NCI-H1930 (cell line): ENCODE results near the gene GAS2L3.

Experiments
- DNase-seq, 2 experiments: peaks; one replicate each; lab custom pipeline; 2025; lab: John Stamatoyannopoulos, UW

GAS2L3 gene

DNA sequence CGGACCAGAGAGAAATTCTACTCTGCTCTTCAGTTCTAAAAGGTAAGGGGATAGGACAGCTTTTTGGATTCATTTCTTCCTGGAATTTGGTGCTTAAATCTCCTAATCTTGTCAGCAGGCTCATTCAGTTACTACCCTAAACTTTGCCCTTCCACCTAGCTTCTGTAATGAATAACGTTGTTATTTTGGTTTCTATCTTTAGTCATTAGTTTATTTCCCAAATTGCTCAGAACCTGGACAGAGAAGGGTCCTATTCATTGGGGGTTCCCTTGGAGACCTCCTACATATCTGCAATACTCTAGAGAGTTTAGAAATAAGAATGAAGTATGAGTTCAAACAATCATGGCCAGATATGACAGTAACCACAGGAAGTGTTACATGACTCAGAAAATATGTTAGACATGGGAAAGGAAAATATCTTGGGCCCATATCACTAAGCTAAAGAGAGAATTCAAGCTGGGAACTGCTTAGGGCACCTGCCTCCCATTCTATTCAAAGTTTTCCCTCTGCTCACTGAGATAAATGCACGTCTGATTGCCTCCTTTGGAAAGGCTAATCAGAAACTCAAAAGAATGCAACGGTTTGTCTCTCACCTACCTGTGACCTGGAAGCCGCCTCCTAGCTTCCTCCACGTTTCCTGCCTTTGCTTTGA, 87.9 kb downstream of the GAS2L3 start:
- DNase-seq = no peak

GRCh38 chr12:100666588-100666987, 93.1 kb downstream of the GAS2L3 start:
- DNase-seq = no peak

GRCh38 chr12:100668945-100669536, 95.6 kb downstream of the GAS2L3 start:
- DNase-seq = peak; percentile 11 to 36

DNA sequence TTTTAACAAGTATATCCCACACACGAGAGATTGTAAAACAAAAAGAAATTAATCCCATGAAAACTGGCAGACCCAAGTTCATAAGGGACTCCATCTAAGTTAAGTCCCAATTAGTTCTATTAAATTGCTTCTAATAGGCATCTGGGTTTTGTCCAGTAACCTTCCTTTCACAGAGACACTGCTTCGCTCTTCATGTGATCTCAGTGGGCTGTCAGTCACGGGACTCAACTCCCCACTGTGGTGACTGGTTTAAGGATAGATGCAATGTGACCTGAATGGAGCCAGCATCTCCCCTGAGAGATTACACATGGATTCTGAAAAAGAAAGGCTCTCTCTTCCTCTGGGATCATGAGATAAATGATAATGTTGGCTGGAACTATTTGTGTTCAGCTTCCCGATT, 96.4 kb downstream of the GAS2L3 start:
- no peak for DNase-seq

GRCh38 chr12:100671396-100672074, 98.1 kb downstream of the GAS2L3 start:
- DNase-seq = no peak

GRCh38 chr12:100672075-100672592, 98.7 kb downstream of the GAS2L3 start:
- peak in 1 of 2 experiments; percentile 9 for DNase-seq

DNA sequence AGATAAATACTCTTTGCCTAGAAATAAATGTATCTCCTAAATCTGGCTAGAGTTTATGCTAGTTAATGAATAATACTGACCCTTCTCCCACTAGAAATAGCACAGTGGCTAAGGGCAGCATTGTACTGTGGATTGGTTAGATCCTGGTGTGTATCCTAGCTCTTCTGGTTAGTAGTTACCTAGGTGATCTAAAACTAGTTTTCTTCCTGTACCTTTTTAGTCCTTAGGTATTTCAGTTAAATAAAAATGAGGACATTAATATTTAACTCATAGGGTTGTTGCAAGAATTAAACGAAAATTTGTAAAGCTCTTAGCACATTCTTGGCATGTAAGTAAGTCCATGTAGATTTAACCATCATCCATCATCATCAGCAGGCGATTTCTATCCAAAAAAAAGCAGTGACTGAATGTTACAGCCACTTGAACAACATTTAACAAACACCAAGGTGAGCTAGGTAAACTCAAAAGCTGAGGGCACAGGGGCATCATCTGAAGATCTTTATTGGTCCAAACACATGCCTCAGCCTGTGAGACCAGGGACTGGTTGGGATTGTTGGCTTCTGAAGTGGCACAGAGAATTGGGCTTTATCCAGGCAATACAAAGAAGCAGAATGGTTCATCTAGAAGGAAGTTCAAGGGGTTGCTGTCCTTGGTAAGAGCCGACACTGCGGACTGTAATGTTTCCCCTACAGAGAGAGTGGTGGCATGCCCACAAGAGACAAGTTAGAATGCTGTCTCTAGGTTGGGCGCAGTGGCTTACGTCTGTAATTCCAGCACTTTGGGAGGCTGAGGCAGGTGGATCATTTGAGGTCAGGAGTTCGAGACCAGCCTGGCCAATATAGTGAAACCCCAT, 100.8 kb downstream of the GAS2L3 start:
- DNase-seq = no peak
